HG02642 (cell line): Measurements from ENCODE around the gene GMNC.
"Not testable (repeated sequence)": the region's sequence is repeated elsewhere in the genome, so short reads cannot be mapped to it uniquely, and the experiment has no call there.

Source experiments
- ATAC-seq: cut with Tn5 transposase; IDR thresholded peaks from one replicate; pipeline ENCODE4 v1.9.1; 2021; ENCODE audit warnings: mild to moderate bottlenecking; ENCODE audit not compliant: unreplicated experiment, poor library complexity

GMNC gene

GRCh38 chr3:190862209-190863118 lies at the start of gene GMNC:
Gene GMNC, minus strand, starts transcription at chr3:190862694. Its CDS starts 79 bp downstream, at chr3:190862615.
- ATAC-seq = peak; percentile 96

- ATAC-seq = no peak
Observed at GRCh38 chr3:190911382-190911781, 48.9 kb upstream of the GMNC start.

GRCh38 chr3:190909908-190910307 lies 47.4 kb upstream of the GMNC start:
- ATAC-seq = no peak

- ATAC-seq = no peak
Observed at GRCh38 chr3:190903156-190903555, 40.7 kb upstream of the GMNC start.

GRCh38 chr3:190902292-190902691 lies 39.8 kb upstream of the GMNC start:
- no peak for ATAC-seq

- ATAC-seq = no peak
Observed at GRCh38 chr3:190892395-190892902, 30.0 kb upstream of the GMNC start.

- peak; percentile 71 for ATAC-seq
Observed at GRCh38 chr3:190886945-190887344, 24.5 kb upstream of the GMNC start.

GRCh38 chr3:190883973-190884832 lies 21.7 kb upstream of the GMNC start:
- ATAC-seq = peak; percentile 75

- ATAC-seq = no peak
Observed at GRCh38 chr3:190883141-190883540, 20.6 kb upstream of the GMNC start.

GRCh38 chr3:190877925-190878324 lies 15.4 kb upstream of the GMNC start:
- no peak for ATAC-seq

GRCh38 chr3:190876433-190876832 lies 13.9 kb upstream of the GMNC start:
- not testable (repeated sequence) for ATAC-seq

GRCh38 chr3:190875061-190875460 lies 12.6 kb upstream of the GMNC start:
- ATAC-seq = not testable (repeated sequence)

- ATAC-seq = no peak
Observed at GRCh38 chr3:190870127-190870526, 7.6 kb upstream of the GMNC start.

GRCh38 chr3:190867071-190867470 lies 4.6 kb upstream of the GMNC start:
- no peak for ATAC-seq

GRCh38 chr3:190865828-190866227 lies 3.3 kb upstream of the GMNC start:
- no peak for ATAC-seq

GRCh38 chr3:190865419-190865818 lies 2.9 kb upstream of the GMNC start:
- no peak for ATAC-seq

GRCh38 chr3:190864002-190864401 lies 1.5 kb upstream of the GMNC start:
- ATAC-seq = no peak

GRCh38 chr3:190863119-190863465 lies 598 bp upstream of the GMNC start:
- no peak for ATAC-seq

- ATAC-seq = no peak
Observed at GRCh38 chr3:190860521-190860920, 2.0 kb downstream of the GMNC start.

- ATAC-seq = no peak
Observed at GRCh38 chr3:190855151-190855550, 7.3 kb downstream of the GMNC start.

- no peak for ATAC-seq
Observed at GRCh38 chr3:190854062-190854461, 8.4 kb downstream of the GMNC start.
